NCI-H1417 treated with DMSO at 0.1 percent for 48 hours (cell line): Measurements from ENCODE around the gene GRAMD2A.
A peak's percentile ranks its signal among the peaks of the same experiment; 100 is the strongest.

Source experiments
- DNase-seq: peaks from one replicate; lab custom pipeline; 2025; lab: John Stamatoyannopoulos, UW

Gene GRAMD2A

DNA sequence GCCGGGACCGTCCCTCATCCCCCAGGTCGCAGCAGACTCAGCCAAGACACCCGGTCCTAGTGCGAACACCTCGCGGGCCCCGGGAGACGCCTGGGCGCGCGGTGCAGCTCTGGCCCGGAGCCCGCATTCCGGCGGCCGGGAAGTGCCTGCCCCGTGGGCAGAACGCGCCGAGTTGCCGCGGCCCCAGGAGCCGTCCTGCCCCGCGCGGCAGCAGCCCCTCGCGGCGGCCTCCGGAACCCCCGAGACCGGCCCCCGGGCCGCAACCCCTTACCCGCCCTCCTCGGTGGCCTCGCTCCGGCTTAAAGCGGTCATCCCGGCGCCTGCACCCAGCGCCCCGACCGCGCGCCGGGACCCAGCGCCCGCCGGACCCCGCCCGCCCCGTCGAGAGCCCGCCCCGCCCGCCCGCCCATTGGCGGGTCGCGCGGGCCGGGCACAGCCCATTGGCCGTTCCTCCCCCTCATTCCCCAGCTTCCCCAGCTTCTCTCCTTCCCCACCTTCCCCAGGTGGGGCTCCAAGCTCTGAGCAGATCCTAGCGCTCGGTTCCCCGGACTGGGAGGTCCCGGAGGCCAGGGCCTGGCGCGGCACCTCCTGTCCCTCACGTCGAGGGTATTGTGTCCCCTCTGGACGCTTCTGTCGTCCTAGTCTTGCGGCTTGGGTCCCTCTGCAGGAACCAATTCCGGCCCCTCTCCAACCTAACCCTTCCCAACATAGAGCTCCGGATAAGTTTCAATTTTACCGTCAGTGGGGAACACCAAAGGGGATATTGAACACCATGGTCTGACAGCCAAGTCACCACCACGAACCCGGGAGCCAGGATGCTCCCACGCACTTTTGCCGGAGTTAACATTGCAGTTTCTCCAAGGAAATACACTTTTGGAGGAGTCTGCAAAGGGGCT is at the start of gene GRAMD2A:
GRAMD2A (minus strand) TSS at position 328 of the 896 bp plus-strand sequence.
- no peak for DNase-seq

DNA sequence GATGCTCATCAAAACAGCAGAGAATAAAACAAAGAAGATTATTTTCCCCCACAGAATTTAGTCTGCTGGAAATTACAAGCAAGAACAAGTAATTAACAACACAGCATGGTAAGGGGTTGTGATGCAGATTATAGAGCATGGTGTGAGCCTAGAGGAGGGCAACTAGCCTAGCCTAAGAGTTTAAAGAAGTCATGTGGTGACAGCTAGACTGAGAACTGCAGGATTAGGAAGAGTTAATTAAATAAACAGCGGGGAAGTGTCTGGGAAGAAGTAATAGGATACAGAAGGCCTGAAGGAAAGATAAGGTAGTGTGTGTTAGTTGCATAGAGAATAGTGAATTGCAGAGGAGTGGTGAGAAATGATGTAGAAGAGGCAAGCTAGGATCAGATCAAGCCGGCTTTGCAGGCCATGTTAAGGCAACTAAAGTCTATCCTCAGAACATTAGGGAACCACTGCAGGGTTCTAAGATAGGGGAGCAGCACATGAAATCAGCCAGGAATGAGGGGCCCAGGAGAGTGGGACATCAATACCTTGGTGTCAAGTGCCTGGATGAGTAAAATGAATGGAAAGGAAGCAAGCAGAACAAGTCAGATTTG is 45.3 kb upstream of the GRAMD2A start:
- DNase-seq, result no peak

DNA sequence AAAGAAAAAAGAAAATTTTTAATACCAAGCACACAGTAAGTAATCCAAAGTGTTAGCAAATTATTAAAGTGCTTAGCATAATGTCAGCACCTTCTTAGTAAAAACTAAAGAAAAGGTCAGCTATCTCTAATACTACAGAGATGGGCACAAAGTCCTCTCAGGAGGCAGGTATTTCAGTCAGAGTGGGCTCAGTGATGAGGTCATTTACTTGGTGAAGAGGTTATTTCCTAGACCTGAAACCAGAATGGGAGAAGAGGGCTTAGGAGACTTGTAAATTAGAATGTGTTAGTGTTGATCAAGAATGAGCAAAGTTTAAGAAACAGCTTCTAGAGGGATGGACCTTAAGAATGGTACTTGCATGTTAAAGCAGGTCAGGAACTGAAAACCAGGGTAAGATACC is 42.1 kb upstream of the GRAMD2A start:
- DNase-seq, result no peak

DNA sequence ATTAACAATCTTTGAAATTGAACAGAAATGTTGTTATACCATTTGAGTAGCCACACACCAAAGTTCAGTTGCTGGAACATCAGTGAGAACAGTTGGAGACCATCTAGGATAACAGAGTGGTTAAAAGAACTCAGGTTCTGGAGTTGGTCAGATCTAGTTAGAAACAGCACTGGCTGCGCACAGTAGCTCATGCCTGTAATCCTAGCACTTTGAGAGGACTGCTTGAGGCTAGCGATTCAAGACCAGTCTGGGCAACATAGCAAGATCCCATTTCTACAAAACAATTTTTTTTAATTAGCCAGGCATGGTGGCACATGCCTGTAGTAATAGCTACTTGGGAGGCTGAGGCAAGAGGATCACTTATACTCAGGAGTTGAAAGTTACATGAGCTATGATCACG is 41.0 kb upstream of the GRAMD2A start:
- DNase-seq, result no peak

DNA sequence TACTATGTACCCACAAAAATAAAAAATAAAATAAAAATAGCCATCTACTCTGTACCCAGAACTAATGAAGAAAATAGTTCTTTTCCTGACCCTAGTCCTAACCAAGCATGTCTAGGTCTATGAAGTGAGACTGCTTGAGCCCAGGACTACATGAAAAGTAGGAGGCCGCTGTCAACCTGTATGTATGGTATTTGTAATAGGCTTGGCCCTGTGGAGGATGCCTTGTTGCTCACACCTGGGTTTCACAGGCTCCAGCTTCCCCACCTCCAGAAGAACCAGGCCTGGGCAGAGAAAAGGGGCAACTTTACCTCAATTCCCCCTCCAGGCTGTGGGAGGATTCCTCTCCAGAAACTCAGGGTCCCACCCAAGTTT is 40.3 kb upstream of the GRAMD2A start:
- DNase-seq, result no peak

DNA sequence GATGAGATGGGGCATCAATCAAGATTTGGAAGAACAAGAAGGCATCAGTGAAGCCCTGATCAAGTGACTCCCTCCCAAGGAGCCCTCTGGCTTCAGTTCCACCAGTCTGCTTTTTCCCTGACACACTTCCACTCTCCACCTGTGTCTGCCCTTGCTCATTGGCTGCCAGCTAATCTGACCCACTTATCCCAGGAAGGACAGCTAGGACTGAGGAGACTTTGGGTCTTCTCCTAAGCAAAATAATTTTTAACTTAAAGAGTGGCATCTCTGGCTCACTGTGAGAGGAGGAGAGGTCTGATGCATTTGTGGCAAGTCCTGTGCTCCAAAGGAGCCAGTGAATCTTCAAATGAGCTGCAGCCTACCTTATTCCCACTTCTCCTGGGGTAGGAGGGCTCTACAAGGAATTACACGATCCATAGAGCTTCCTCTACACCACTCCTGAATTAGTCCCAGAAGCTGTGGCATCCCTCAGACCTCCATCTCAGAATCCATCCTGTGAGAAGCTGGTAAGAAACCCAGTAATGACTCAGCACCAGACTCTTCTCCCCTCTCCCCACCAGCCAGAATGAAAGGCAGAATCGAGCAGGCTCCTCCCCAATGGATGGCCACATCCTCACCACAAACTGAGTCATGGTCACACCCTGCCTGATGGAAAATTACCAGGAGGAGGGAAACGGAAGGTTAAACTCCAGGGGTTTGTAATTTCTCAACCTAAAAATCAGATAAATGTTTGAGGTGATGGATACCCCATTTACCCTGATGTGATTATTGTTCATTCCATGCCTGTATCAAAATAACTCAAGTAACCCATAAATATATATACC is 39.7 kb upstream of the GRAMD2A start:
- DNase-seq, result no peak

DNA sequence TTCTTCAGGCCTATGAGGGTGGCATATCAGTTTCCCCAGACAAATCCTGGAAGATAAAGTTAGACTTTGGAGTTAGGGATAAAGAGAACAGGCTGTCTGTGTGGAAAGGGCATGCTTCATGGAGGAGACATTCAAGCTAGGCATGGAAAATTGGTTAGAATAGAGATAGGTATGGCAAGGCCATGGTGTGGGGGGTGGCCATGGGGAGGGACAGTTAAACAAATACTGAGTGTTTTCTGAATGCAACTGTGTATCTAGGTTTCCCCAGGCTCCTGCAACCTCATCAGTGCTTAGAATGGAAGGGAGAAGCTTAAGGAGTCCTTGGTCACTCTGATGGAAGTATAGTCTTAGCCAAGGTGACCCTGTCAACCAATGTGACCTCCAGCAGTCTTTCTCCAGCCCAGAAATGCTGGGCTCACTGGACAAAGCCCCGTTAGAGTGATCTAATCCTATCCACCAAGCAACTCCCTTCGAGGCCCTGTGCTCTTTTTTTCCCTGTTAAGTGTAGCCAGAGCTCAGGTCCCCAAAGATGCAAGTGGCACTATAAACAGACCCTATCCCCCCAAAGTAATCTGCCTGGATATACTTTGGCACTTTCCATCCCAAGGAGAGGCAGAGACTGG is 38.9 kb upstream of the GRAMD2A start:
- no peak for DNase-seq

DNA sequence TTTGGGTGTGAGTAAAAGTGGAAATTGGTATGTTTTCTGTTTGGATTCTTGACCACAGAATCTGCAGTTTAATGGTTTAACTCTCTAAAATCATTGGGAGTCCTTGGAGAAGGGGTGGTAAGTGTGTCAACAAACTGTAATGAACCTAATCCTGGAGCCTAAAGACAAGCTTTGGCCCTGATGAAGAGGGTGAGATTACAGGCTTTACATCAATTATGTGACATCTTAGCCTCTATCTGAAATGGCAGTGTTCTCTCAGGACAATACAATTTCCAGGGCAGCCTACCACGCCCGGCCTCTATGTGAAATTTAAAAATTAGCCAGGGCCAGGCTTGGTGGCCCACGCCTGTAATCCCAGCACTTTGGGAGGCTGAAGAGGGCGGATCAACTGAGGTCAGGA is 37.7 kb upstream of the GRAMD2A start:
- no peak for DNase-seq

DNA sequence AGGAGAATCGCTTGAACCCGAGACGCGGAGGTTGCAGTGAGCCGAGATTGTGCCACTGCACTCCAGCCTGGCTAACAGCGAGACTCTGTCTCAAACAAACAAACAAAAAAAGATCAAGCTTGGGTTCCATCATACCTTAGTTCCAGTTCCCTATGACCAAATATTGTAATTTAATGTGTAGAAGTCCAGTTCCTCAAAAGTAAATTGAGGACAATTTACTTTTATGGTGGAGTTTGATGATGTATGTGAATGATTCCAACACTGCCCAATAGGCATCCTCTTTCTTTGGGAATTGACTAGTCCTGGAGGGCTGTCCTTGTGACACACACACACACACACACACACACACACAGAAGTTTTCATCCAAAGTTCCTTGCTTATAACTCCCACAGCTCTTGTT is 36.2 kb upstream of the GRAMD2A start:
- DNase-seq, result no peak

DNA sequence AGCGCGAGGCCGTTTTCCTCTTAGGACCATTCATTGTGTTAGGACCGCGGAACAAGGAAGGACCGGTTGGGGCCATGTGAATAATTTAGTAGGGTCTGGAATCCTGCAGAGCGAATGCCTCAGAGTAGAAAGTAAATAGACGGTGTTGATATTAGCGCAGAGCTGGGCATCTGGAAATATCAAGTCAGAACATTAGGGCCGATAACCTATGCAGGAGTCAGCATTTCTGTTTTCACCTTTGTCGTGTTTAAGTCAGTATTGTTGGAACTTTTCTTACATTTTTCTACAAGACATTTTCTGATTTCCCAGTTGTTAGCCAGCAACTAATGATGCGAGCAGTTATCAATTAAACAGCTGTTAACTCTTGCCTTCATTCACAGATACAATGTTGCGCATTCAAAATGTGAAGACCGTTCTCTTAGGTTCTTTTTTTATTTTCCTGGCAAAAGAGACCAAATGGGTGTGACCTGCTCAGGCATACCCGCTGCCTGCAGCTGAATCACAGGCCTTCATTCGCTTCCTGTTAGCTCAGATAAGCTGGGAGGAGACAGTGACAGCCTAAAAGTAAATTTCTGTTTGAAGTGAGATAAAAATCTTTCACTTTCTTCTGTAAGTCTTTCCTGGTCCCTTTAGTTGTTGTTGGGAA is 34.4 kb upstream of the GRAMD2A start:
- no peak for DNase-seq

DNA sequence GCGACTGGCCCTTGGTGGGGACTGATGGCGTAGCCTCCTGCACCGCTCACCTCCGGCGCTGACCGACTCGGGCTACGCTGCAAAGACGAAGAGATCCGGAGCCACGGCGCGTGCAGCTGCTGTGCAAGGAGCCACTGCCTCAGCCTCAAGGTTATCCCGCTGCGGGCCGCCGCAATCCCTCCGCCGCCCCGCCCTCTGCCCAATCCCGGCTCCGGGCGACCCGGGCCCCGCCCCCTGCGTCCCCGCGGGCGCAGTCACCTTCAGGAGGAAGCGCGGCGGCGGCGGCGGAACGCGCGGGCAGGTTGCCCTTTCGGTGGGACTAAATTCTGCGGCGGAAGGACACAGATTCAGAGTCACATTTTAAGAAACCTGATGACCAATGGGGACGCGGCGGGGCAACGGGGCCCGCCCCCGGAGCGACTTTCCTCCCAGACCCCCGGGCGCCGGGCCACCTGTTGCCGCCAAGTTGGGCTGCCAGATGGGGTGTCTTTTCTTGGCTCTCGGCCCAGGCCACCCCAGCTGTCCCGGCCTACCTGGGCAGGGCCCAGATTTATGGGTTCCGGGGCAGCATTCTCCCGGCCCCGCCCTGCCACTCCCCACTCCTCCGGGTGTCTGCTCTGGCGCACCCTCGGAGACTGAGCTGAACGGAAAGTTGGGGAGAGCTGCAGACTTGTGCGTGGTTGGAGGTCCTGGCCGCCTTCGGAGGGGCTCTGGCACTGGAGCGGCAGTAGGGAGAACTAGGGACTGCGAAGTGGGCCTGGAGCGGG is 33.7 kb upstream of the GRAMD2A start, which contains the start of gene PKM:
PKM (minus strand) TSS at position 125 of the 767 bp plus-strand sequence. CDS start 12,093 bp downstream, outside the sequence.
- DNase-seq, result peak; percentile 88

DNA sequence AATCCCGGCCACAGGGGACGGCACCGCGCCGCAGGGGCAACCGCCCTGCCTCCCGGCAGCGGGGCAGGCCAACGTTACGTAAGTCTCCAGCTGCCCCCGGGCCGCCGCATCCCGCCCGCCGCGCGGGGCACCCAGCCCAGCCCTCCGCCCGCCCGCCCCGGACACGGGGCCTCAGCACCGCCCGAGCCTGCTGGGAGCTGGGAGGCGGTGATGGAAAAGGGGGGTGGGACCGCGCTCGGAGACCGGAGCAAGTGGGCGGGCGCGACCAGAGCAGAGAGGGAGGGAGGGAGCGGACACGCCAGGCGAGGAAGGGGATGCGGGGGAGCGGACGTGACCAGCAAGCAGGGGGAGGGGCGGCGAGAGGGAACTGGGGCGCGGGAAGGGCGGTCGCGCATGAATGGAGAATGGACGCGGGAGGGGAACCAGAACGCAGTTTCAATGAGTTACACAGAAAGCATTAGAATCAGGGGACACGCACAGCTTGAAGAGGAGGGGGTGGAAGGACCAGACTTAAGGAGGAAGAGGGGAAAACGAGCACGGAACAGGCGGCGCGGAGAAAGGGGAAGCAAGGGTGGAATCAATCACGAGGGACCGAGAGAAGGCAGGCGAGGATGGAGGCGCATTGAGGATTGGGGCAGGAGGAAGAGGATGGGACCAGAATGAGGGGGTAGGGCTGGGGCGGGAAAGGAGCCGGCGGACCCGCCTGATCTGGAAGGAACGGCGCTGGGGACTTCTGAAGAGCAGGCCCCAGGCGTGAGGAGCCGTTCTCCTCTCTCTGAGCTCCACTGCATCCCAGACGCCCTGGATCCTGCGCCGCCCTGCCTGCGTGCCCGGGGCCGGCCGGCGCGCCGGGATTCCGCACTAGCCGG is 32.8 kb upstream of the GRAMD2A start:
- peak; percentile 51 for DNase-seq

DNA sequence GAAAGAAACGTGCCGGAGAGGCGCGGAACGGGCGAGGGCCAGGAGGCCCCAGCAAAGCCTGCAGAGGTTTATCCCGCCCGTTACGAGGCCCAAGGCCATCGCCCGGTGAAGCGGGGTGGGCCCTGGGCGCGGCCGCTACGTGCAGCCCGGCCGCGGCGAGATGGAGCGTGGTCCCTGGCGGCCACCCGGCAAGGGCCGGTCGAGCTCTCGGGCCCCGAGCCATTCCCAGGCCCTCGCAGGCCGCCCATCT is 32.3 kb upstream of the GRAMD2A start:
- no peak for DNase-seq

DNA sequence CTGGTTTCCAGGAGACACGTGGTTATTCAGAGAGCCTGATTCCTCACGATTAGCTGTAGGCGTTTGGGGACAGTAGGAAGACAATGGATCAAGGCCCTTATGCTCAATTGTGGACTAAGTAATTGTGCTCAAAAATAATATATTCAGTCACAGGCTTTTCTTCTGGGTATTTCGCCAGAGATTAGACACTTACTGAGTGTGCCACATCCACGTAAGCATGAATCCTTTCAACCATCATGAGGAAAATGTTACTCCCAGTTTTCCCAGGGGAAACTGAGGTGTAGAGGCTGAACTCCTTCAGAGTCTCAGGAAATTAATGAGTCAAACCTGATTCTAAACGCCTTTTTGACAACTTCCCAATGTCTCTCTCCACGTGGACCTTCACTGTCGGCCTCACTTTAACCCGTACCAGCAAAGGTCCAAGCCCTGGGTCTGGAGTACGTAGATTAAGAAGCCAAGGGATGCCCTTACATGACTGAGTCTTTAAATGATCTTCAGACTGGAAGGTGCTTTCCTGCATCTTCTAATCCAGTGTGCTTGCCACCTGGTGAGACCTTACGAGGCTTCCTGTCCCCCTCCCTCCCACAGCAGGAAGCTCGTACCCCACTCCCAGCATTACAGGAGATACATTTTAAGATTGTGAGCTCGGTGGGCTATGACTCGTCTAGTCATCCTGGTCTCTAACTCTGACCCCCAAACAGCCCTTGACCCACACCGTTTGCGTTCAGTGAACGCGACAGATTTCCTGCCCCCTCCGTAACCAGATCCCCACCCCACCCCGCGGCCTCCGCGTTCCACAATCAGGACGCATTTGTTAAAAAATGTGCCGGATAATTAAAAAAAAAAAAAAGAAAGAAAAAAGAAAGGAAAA is 31.7 kb upstream of the GRAMD2A start:
- DNase-seq, result no peak

DNA sequence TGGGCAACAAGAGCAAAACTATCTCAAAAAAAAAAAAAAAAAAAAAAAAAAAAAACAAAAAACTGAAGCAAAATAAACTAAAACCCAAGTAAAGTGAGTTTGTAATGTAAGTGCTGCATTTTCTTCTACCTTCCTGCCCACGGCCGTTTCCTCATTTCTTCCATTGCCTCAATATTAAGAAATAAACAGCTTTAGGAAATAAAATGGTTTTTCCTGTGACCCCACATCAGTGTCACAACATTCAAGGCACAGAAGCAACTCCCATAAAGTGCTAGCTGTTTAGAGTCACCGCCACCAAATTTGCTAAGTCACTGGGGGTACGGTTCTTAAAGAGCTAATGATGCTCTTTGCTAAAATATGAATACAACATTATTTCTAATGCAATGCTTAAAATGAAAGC is 30.1 kb upstream of the GRAMD2A start:
- DNase-seq, result no peak

DNA sequence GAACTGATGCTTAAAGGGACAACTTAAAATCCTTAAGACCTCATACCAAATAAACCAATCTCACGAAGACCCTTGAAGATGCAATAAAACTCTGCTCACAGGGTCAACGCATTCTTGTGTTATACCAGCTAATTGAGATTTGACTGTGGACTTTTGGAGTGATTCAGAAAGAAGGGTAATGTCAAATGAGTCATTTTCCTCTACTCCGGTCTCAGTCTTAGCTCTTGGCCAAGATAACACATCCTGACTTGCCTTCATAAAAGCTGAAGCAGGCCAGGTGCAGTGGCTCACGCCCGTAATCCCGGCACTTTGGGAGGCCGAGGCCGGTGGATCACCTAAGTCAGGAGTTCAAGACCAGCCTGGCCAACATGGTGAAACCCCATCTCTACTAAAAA is 29.6 kb upstream of the GRAMD2A start:
- DNase-seq, result no peak

DNA sequence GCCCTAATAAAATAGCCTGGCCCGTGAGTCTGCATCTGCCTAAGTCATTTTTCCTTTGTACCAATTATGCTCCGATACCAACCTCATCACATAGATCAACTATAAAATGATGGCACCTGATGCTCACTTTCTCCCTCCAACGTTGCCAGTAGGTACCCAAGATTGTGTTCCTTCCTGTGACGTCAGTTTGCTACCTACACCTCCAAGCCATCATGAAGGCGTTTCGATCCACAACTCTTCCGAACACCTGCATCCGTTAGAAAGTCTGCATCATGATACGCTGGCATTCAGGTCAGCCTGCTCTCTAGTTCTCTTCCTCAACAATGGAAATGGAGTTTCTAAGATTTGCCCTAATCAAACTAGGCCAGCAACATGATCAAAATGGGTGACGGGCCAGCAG is 25.7 kb upstream of the GRAMD2A start:
- DNase-seq, result no peak

DNA sequence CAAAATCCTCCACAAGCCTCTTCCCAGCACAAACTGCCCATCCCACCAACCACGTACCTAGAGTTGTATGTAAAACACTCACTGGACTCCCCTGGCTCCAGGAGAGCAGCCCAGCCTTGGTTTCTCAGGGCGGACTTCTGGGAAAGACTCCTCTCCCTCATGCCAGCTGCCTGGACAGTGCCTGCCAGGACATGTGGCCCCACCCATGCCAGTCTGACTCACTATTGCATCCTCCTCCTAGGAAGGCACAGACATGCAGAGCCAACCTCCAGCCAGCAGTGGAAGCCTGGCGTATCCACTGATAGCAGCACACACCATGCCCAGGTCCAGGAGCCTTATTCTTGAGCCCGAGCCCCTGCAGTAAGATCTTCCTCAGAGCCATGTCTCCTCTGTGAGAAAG is 24.8 kb upstream of the GRAMD2A start:
- no peak for DNase-seq

DNA sequence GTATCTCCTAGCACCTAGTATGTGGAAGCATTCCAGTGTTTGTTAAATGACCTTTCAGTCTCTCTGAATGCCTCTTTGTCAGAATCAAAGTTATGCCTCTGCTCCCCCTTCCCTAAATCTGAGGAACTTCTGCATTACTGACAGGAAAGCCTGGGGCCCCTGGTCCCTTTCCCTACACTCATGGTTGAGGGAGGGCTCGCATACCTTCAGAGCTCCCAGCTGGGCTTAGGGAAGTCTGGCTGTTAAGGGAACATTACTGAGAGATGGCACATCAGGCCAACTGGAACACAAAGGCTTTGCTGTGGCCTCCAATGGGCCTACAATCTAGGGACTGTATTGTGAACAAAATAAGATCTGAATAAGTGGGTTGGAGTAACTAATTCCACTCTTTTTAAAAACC is 23.1 kb upstream of the GRAMD2A start:
- no peak for DNase-seq
